ENCODE data around the gene MZT2A. TPM values are rescaled to one million over a fixed set of nuclear protein-coding genes. Genes with fewer than 3 reads are reported as not detected.
"Not testable (repeated sequence)": the region's sequence is repeated elsewhere in the genome, so short reads cannot be mapped to it uniquely, and the experiment has no call there.

Gene MZT2A
- total RNA-seq, 1 donor from 2014 or later, result 148 TPM

- H3K4me1 Mint-ChIP-seq (ENCODE audit: unreplicated experiment), result peaks cover 10% of the 10 kb centered on the region
- not testable (repeated sequence) for H3K27ac Mint-ChIP-seq (ENCODE audit: unreplicated experiment); H3K9me3 Mint-ChIP-seq (ENCODE audit: unreplicated experiment); DNase-seq (ENCODE audit: low spot score); H3K27me3 Mint-ChIP-seq (ENCODE audit: unreplicated experiment); H3K4me3 Mint-ChIP-seq (ENCODE audit: unreplicated experiment)
- peaks cover 15% of the 10 kb centered on the region for H3K36me3 Mint-ChIP-seq (ENCODE audit: low read depth, unreplicated experiment)
Measured at GRCh38 chr2:131495506-131495905, 3.3 kb upstream of the MZT2A start.

DNA sequence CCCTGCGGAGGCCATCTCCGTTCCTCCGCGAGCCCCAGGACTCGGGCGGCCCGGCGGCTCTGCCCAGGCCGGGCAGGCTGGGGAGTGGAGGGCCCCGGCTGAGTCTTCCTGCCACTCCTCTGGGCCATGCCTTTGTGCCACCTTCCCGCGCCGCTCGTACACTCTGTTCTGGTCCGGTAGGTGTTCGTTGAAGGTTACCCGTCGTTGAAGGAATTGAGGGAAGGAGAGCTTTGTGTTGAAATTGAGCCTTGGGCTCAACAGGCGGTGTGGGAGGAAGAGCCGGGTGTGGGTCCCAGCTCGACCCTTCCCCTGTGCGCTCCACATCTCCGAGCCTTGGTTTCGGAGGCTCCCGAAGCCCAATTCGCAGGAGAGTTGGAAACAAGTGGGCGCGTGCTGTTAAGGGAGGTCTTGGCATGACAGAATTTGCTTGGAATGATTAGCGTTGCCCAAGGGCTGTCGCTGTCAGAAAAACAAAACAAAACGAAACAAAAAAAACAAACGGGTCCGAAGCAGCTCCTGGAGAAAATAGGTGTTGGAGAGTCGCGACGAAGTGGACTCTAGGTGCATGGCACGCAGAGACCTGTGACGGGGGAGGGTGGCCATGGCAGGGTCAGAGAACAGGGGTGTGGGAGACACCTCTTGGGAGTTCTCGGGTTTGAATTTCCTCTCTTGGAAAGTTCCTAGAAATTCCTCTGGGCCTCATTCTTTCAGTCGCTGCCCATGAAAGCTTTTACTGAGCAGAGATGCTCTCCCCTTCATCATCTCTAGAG lies 1.2 kb upstream of the MZT2A start:
- peak; percentile 29 for DNase-seq (ENCODE audit: low spot score)
- H3K36me3 Mint-ChIP-seq (ENCODE audit: low read depth, unreplicated experiment), result peaks cover 9% of the 10 kb centered on the region
- peaks cover 3% of the 10 kb centered on the region for H3K27me3 Mint-ChIP-seq (ENCODE audit: unreplicated experiment)
- TF ChIP-seq, protein P1, sequence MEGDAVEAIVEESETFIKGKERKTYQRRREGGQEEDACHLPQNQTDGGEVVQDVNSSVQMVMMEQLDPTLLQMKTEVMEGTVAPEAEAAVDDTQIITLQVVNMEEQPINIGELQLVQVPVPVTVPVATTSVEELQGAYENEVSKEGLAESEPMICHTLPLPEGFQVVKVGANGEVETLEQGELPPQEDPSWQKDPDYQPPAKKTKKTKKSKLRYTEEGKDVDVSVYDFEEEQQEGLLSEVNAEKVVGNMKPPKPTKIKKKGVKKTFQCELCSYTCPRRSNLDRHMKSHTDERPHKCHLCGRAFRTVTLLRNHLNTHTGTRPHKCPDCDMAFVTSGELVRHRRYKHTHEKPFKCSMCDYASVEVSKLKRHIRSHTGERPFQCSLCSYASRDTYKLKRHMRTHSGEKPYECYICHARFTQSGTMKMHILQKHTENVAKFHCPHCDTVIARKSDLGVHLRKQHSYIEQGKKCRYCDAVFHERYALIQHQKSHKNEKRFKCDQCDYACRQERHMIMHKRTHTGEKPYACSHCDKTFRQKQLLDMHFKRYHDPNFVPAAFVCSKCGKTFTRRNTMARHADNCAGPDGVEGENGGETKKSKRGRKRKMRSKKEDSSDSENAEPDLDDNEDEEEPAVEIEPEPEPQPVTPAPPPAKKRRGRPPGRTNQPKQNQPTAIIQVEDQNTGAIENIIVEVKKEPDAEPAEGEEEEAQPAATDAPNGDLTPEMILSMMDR (IDR thresholded peaks at IDR 0.05; ENCODE audit: unreplicated experiment), result no peak
- H3K4me3 Mint-ChIP-seq (ENCODE audit: unreplicated experiment), result peak overlapping the region; percentile 99
- peak overlapping the region; percentile 95 for H3K27ac Mint-ChIP-seq (ENCODE audit: unreplicated experiment)
- H3K4me1 Mint-ChIP-seq (ENCODE audit: unreplicated experiment), result peaks cover 12% of the 10 kb centered on the region
- H3K9me3 Mint-ChIP-seq (ENCODE audit: unreplicated experiment), result no peaks in the 10 kb centered on the region

- Mint-ChIP-seq H3K4me1 (ENCODE audit: unreplicated experiment) (peaks cover 12% of the 10 kb centered on the region), H3K4me3 (ENCODE audit: unreplicated experiment) (peak overlapping the region; percentile 88), H3K27me3 (ENCODE audit: unreplicated experiment) (peaks cover 3% of the 10 kb centered on the region), H3K36me3 (ENCODE audit: low read depth, unreplicated experiment) (peaks cover 5% of the 10 kb centered on the region), H3K9me3 (ENCODE audit: unreplicated experiment) (no peaks in the 10 kb centered on the region), H3K27ac (ENCODE audit: unreplicated experiment) (peak overlapping the region; percentile 30)
- TF ChIP-seq, protein P1 (IDR thresholded peaks at IDR 0.05; ENCODE audit: unreplicated experiment), result peak; percentile 92
- DNase-seq (ENCODE audit: low spot score), result peak; percentile 94
Measured at GRCh38 chr2:131492418-131493198, 411 bp upstream of the MZT2A start.

GRCh38 chr2:131491469-131491836 lies 744 bp downstream of the MZT2A start:
- peak overlapping the region; percentile 36 for H3K27ac Mint-ChIP-seq (ENCODE audit: unreplicated experiment)
- H3K27me3 Mint-ChIP-seq (ENCODE audit: unreplicated experiment); DNase-seq (ENCODE audit: low spot score); H3K9me3 Mint-ChIP-seq (ENCODE audit: unreplicated experiment); H3K36me3 Mint-ChIP-seq (ENCODE audit: low read depth, unreplicated experiment): not testable (repeated sequence)
- peaks cover 12% of the 10 kb centered on the region for H3K4me1 Mint-ChIP-seq (ENCODE audit: unreplicated experiment)
- peak overlapping the region; percentile 76 for H3K4me3 Mint-ChIP-seq (ENCODE audit: unreplicated experiment)

DNA sequence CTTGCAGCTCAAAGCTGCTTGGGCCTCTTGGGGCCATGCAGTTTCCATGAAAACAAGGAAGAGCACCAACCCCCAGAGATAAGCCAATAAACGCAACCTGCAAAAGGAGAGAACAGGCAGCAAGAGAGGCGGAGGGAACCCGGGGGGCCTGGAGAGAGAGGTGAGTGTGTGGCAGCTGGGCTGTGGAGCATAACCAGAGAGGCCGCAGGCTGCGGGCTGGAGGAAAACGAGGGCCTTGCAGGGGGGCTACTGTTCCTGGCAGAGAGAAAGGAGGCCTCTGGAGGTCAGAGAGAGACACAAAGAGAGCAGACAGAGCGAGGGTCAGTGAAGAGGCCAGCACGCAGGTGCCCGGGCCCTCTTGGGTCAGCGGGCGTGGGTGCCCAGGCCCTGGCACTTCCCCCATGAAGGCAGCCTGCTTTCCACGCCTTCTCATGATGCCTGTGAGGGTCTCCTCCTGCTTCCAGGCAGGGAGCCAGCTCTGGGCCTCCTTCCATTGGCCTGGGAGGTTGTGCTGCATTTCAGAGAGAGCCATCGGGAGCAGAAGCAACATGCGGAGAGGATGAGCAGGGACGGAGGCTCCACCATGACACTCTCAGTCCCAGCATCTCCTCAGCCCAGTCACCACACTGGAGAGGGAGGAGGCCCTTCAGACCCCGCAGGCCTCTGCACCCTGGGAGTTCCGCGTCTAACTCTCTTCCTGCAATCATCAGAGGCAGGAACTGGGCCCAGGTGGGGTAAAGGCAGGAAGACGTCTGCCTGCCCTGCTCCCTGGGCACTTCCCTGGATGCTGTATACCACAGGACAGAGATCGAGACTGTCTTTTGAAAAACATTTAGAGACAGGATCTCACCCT lies 1.4 kb downstream of the MZT2A start:
- peak overlapping the region; percentile 78 for H3K4me3 Mint-ChIP-seq (ENCODE audit: unreplicated experiment)
- peak overlapping the region; percentile 36 for H3K27ac Mint-ChIP-seq (ENCODE audit: unreplicated experiment)
- peaks cover 12% of the 10 kb centered on the region for H3K4me1 Mint-ChIP-seq (ENCODE audit: unreplicated experiment)
- peak; percentile 14 for DNase-seq (ENCODE audit: low spot score)
- not testable (repeated sequence) for H3K27me3 Mint-ChIP-seq (ENCODE audit: unreplicated experiment); H3K36me3 Mint-ChIP-seq (ENCODE audit: low read depth, unreplicated experiment); H3K9me3 Mint-ChIP-seq (ENCODE audit: unreplicated experiment)
